Esophagus squamous epithelium (tissue), 4 donors: Measurements from ENCODE around the gene CD40.
"Not testable (repeated sequence)": the region's sequence is repeated elsewhere in the genome, so short reads cannot be mapped to it uniquely, and the experiment has no call there.

Source experiments
- CTCF ChIP-seq, 6 experiments: fragments of 450-650 bp in 4 of 6; fragments of 200-600 bp in 2 of 6; sonication (generic) in 2 of 6; IDR thresholded peaks; one replicate each; pipeline ENCODE4 v1.5.1; 2016 to 2019; ENCODE audit warnings: antibody characterized with exemption in 6 of 6, mild to moderate bottlenecking in 4 of 6, moderate library complexity in 4 of 6
- POLR2A ChIP-seq, 4 donors: fragments of 450-650 bp; IDR thresholded peaks; one replicate each; pipeline ENCODE4 v1.6.1; 2017; ENCODE audit warnings: antibody characterized with exemption in 4 of 4, mild to moderate bottlenecking in 4 of 4, moderate library complexity in 3 of 4

- TF ChIP-seq CTCF, POLR2A (IDR thresholded peaks at IDR 0.05): not testable (repeated sequence)
These were observed 17.7 kb upstream of the CD40 start for GRCh38 chr20:46100444-46100843.
